Activated effector memory CD4-positive, alpha-beta T cell treated with anti-CD3 and anti-CD28 coated beads, Interleukin-2, amount 50 U/mL, for 16 hours (primary cell): ENCODE measurements around the gene BRAF.
"Not testable (repeated sequence)": the region's sequence is repeated elsewhere in the genome, so short reads cannot be mapped to it uniquely, and the experiment has no call there.

Experiments used
- DNase-seq: peaks from one replicate; pipeline ENCODE4 v3.0.0-alpha.2; 2020

Gene BRAF

DNA sequence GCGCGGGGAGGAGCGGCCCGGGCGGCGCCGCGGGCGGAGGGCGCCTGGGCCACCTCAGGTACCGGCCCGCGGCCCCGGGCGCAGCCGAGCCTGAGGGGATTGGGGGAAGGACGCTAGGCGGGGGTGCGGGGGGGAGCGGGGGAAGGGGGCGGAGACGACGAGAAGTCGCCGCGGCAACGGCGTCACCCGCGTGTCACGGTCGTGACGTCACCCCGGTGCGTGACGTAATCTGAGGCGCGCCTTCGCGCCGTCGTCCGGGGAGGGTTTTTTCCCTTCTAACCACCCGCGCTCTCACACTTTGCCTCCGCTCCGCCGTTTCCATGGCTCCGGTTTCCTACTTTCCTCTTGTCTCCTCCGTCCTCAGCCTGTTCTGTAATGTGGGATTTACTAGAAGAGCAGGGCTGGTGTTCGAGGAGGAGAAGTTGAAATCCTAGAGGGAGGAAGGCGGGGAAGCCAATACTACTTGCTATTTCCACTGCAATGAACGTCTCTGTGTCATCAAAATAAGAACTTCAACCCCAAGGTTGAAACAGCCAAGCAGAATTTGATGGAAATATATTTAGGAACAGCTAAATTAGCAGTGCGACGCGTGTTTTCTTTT is at the start of gene BRAF:
Gene BRAF, minus strand, starts transcription at position 109 of the 601 bp plus-strand sequence. CDS start 226 bp downstream, outside the sequence.
- DNase-seq: peak; percentile 98

- no peak for DNase-seq
Measured at GRCh38 chr7:140972876-140973829, 48.4 kb upstream of the BRAF start.

GRCh38 chr7:140972344-140972743 is 47.6 kb upstream of the BRAF start:
- DNase-seq: no peak

- no peak for DNase-seq
Measured at GRCh38 chr7:140967438-140967837, 42.7 kb upstream of the BRAF start.

DNA sequence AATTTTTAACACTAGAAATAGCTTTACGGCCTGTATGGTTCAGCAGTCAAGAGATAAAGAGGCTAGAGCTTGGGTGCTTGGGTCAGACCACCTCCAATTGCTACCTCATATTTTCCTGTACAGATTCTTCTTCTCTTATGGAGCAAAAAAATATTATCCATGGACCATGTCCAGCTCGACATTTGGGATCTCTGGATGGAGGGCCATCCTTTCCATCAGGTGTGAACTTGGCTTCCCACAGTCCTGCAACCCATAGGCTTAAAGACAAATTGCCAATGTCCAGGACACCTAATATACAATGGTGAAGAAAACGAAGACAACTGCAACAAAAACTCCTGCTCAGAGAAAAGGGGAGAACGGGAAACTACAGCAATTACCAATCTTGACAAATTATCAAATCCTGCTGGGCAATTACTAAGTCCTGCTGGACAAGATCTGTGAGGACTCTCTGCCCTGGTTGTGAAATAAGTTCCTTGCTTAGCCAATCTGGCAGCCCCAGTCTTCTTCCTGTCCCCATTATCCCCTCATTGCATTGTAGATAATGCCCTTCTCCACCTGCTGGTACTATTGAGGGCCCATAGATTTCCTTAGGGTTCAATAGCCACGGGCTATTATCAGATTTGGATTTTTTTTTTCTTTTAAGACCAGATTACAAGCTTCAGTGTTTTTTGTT is 42.0 kb upstream of the BRAF start:
- DNase-seq: no peak

DNA sequence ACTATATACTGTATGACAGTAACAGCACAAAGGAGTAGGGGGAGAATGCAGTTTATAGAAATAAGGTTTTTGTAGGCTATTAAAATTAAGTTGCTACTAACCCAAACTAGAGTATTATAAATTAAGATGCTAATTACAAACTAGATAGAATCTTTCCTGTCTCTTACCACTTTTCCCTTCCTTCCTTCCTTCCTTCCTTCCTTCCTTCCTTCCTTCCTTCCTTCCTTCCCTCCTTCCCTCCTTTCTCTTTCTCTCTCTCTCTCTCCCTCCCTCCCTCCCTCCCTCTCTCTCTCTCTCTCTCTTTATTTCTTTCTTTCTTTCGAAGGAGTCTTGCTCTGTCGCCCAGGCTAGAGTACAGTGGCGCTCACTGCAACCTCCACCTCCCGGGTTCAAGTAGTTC is 36.4 kb upstream of the BRAF start:
- DNase-seq: no peak

DNA sequence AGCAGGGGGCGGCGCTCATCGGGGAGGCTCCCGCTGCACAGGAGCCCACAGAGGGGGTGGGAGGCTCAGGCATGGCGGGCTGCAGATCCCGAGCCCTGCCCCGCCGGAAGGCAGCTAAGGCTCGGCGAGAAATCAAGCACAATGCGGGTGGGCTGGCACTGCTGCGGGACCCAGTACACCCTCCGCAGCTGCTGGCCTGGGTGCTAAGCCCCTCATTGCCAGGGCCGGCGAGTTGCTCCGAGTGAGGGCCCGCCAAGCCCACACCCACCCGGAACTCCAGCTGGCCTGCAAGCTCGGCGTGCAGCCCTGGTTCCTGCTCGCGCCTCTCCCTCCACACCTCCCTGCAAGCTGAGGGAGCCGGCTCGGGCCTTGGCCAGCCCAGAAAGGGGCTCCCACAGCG is 32.3 kb upstream of the BRAF start:
- DNase-seq: not testable (repeated sequence)

DNA sequence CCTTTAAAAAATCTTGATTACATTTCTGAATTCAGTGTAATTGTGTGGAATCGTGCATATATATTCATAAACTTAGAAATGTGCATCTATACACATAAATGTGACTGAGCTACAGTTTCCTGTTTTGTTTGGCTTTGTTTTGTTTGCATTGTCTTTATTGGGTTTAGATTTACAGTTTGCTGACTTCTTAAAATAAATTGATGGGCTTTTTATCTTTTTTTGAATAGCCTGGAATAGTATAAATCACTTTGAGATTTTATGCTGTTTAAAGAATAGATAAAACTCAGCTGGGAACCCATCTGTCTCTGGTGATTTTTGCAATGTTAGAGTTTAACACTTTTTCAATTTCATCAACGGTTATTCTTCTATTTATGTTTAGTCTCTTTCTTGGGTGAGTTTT is 21.2 kb upstream of the BRAF start:
- no peak for DNase-seq

- not testable (repeated sequence) for DNase-seq
Measured at GRCh38 chr7:140942242-140942641, 17.5 kb upstream of the BRAF start.

- no peak for DNase-seq
Measured at GRCh38 chr7:140940898-140941297, 16.2 kb upstream of the BRAF start.

DNA sequence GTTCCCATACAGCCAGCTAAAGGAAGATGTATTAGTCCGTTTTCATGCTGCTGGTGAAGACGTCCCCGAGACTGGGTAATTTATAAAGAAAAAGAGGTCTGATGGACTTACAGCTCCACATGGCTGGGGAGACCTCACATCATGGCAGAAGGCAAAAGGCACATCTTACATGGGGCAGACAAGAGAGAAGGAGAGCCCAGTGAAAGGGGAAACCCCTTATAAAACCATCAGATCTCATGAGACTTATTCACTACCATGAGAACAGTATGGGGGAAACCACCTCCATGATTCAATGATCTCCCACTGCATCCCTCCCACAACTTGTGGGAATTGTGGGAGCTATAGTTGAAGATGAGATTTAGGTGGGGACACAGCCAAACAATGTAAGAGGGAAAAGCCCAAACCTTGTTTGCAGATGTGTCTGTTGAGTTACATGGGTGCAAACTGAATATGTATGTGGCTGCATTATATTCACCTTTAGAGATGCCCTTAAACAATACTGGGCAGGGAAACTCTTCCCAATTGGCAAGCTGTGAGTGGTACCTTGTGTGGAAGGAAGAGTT is 13.1 kb upstream of the BRAF start:
- no peak for DNase-seq

- DNase-seq: no peak
Measured at GRCh38 chr7:140928491-140929309, 4.0 kb upstream of the BRAF start.

DNA sequence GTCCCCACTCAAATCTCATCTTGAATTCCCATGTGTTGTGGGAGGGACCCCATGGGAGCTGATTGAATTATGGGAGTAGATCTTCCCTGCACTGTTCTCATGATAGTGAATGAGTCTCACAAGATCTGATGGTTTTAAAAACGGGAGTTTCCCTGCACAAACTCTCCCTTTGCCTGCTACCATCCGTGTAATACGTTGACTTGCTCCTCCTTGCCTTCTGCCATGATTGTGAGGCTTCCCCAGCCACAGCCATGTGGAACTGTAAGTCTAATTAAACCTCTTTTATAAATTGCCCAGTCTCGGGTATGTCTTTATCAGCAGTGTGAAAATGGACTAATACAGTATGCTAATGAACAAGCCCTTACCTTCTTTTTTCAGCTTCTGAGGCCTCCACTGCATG is 3.2 kb upstream of the BRAF start:
- not testable (repeated sequence) for DNase-seq

DNA sequence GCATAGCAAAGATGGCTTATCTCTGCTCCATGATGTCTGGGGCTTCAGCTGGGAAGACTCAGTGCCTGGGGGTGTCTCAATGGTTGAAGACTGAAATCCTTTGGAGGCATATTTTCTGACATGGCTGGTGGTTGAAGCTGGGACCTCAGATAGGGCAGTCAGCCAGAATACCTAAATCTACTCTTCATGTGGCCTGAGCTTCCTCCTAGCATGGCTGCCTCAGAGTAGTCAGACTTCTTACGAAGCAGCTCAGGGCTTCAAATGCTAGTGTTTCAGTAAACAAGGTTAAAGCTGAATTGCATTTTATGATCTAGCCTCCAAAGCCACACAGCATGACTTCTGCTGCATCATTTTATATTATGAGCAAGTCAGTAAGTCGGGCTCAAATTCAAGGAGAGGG is 2.6 kb upstream of the BRAF start:
- DNase-seq: no peak

DNA sequence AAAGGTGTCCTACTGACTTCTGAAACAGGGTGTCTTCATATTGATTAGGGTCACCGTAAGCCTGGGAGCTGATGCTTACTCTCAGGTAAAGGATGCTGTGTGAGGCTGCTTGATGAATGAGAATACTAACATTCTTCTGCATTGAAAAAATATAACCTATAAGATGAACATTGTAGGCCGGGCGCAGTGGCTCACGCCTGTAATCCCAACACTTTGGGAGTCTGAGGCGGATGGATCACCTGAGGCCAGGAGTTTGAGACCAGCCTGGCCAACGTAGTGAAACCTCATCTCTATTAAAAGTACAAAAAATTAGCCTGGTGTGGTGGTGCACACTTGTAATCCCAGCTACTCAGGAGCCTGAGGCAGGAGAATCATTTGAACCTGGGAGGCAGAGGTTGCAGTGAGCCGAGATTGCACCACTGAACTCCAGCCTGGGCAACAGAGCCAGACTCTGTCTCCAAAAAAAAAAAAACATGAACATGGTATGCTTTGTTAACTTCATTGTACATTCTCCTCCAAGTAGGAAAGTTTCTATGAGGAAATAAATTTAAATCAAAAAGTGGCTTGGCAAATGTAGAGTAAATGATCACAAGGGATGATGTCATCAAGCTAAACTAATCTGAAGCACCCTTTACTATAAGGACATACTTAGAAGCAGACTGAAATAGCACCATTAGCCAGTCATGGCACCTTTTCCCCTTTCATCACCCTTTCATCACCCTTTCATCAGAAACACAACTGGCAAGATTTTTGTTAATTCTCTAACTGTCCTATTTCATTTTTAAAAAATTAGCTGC is 1.5 kb upstream of the BRAF start:
- no peak for DNase-seq

GRCh38 chr7:140924019-140924820 is 509 bp downstream of the BRAF start:
- peak; percentile 90 for DNase-seq

DNA sequence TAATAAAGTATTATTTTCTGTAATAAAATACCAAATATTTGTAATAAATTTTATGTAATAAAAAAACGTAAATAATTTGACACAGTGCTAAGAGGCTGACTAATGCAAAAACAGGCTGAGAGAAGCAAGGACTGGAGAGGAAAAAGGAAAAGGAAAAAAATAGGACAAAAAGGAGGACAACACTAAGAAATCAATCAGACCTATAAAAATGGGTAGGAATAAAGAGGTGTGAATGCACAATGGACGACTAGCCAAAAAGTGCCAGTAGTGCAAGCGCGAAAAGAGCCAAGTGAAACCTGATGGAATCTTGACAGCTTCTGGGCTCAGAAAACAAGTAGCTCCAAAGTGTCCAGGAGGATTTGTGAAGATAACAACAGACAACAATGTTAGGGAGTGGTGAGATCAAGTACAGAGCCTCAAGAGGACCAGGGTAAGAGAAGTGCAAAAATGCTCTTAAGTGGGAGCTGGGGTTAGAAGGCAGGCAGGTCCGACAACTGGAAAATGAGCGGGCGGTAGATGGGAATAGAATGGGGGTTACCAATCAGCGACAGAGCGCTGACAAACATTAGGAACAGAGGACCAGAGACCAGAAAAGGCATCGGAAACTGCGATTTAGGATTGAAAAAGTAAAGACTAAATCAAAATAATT is 1.2 kb downstream of the BRAF start:
- no peak for DNase-seq

GRCh38 chr7:140922741-140923345 is 1.9 kb downstream of the BRAF start:
- no peak for DNase-seq

DNA sequence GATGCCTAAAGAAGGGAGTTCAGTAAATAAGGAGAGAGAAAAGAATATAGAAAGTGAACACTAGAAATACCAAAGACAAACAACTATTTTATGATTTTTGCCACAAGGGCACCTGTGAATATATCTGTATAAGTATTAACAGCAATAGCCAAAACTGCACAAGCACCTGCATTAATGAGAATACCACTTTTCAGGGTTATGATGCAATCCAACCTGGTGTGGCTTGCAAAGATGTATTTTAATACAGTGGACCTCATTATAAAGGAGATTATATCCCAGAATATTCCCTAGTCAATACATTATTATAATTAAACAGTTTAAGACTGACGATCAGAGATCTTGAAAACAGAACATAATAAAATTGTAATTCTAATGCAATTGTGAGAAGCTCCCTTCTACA is 4.0 kb downstream of the BRAF start:
- no peak for DNase-seq

DNA sequence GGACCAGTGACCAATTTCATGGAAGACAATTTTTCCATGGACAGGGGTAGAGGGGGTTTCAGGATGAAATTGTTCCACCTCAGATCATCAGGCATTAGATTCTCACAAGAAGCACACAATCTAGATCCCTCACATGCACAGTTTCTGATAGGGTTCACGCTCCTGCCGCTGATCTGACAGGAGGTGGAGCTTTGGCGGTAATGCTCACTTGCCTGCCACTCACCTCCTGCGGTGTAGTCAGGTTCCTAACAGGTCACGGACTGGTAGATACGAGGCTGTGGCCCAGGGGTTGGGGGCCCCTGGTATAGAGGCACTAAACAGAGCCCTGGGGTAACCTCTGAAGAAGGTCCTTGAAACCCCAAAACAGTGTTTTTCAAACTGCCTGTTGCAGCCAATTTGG is 6.5 kb downstream of the BRAF start:
- no peak for DNase-seq
